HepG2 (cell line): ENCODE results near the gene TNK1. TPM values are rescaled to one million over a fixed set of nuclear protein-coding genes. Genes with fewer than 3 reads are reported as not detected.

Experiments used
- ATAC-seq: fragments of 200-7000 bp; cut with Tn5 transposase; 3 replicates; pipeline ENCODE4 v1.9.1; 2020; ENCODE audit warnings: mild to moderate bottlenecking, moderate library complexity
- BruUV-seq: library from RNA; stranded (reverse); fragments of 400-500 nt; replicated peaks from 2 replicates; lab custom pipeline; 2021; lab: Mats Ljungman, UMichigan
- CTCF ChIA-PET: fragments of 300-600 bp; formaldehyde crosslinking; extraction: SDS; loops from one replicate; lab custom pipeline; 2021; ENCODE audit warnings: low total read pairs, inconsistent platforms, low intra/inter-chr PET ratio; lab: Yijun Ruan, JAX
- POLR2A ChIA-PET: fragments of 350-600 bp; sonication (Branson Sonifier 250); formaldehyde crosslinking; loops from one replicate; lab custom pipeline; 2020; ENCODE audit warnings: antibody characterized with exemption, inconsistent platforms; lab: Yijun Ruan, JAX
- DNase-seq: peaks from one replicate; pipeline ENCODE4 v3.0.0-alpha.2; 2015; ENCODE audit warnings: low spot score
- FAIRE-seq: peaks from 3 replicates; lab custom pipeline; 2011; peaks lifted over from hg19 to GRCh38; lab: Jason Lieb, UNC
- H2AFZ ChIP-seq: one replicate; pipeline ENCODE4 v1.6.1; 2011; ENCODE audit warnings: low read length, inconsistent platforms
- H3K27ac ChIP-seq: fragments of 300-600 bp; 3 replicates; pipeline ENCODE4 v1.8.0; 2011; ENCODE audit warnings: mixed run types, mild to moderate bottlenecking, mixed read lengths, low read length, inconsistent platforms; ENCODE audit not compliant: insufficient read depth; ENCODE audit errors: extremely low read length
- H3K27me3 ChIP-seq, 2 experiments: fragments of 200-600 bp in 1 of 2; 2 replicates in 1 of 2; 3 replicates in 1 of 2; pipeline versions ENCODE4 v1.6.0 to v1.8.0; 2011; ENCODE audit warnings: low read length in 2 of 2, mild to moderate bottlenecking in 2 of 2, moderate library complexity in 2 of 2, inconsistent platforms in 1 of 2; ENCODE audit not compliant: insufficient read depth in 2 of 2, control insufficient read depth in 1 of 2
- H3K36me3 ChIP-seq, 2 experiments: fragments of 200-600 bp in 1 of 2; replicated peaks in 1 of 2; 2 replicates in 1 of 2; 3 replicates in 1 of 2; pipeline versions ENCODE4 v1.5.1 to v1.8.0; 2011; ENCODE audit warnings: low read length in 2 of 2, inconsistent platforms in 1 of 2; ENCODE audit not compliant: insufficient read depth in 2 of 2, control insufficient read depth in 1 of 2
- H3K4me1 ChIP-seq: 2 replicates; pipeline ENCODE4 v1.5.1; 2012; ENCODE audit warnings: low read length, inconsistent platforms; ENCODE audit not compliant: insufficient read depth
- H3K4me2 ChIP-seq: 2 replicates; pipeline ENCODE4 v1.6.0; 2011; ENCODE audit warnings: low read depth, low read length, inconsistent platforms
- H3K4me3 ChIP-seq, 3 experiments: fragments of 200-600 bp in 1 of 3; sonication (generic), shearing (Covaris generic) in 1 of 3; replicated peaks in 1 of 3; 2 replicates each; pipeline ENCODE4 v1.5.1; 2011 to 2016; ENCODE audit warnings: low read length in 3 of 3, inconsistent platforms in 2 of 3, low read depth in 2 of 3, mild to moderate bottlenecking in 2 of 3, control low read depth in 1 of 3, mixed read lengths in 1 of 3; ENCODE audit not compliant: insufficient read depth in 1 of 3
- H3K79me2 ChIP-seq: one replicate; pipeline ENCODE4 v1.6.1; 2011; ENCODE audit warnings: low read length, inconsistent platforms; ENCODE audit not compliant: insufficient read depth
- H3K9ac ChIP-seq: 2 replicates; pipeline ENCODE4 v1.6.0; 2011; ENCODE audit warnings: mild to moderate bottlenecking, low read depth, low read length, inconsistent platforms; ENCODE audit not compliant: insufficient read depth
- H3K9me3 ChIP-seq: 2 replicates; pipeline ENCODE4 v1.5.1; 2012; ENCODE audit warnings: mild to moderate bottlenecking, low read length
- H4K20me1 ChIP-seq: 2 replicates; pipeline ENCODE4 v1.6.0; 2011; ENCODE audit warnings: inconsistent platforms, mild to moderate bottlenecking, low read length, moderate library complexity; ENCODE audit not compliant: insufficient read depth
- MAZ ChIP-seq, 2 experiments: sonication (generic) in 1 of 2; formaldehyde crosslinking in 1 of 2; IDR thresholded peaks; 2 replicates each; pipeline versions ENCODE4 v1.5.0 to v1.6.1; 2012 to 2020; ENCODE audit warnings: low read depth in 2 of 2, mild to moderate bottlenecking in 2 of 2, borderline replicate concordance in 1 of 2, improper control_type of control experiment in 1 of 2, low read length in 1 of 2, missing genetic modification reagents in 1 of 2, moderate library complexity in 1 of 2
- MYNN ChIP-seq: sonication (generic); formaldehyde crosslinking; IDR thresholded peaks from 2 replicates; pipeline ENCODE4 v1.4.0; 2020; ENCODE audit warnings: mild to moderate bottlenecking, low read depth, missing genetic modification reagents
- NR2F2 ChIP-seq: IDR thresholded peaks from 2 replicates; pipeline ENCODE4 v1.6.1; 2012; ENCODE audit warnings: low read depth, inconsistent platforms, borderline replicate concordance
- PHF5A ChIP-seq: IDR thresholded peaks from one replicate; pipeline ENCODE4 v1.6.1; 2018; ENCODE audit warnings: low read depth, missing genetic modification reagents; ENCODE audit not compliant: unreplicated experiment
- ZNF83 ChIP-seq: sonication (generic); formaldehyde crosslinking; IDR thresholded peaks from 2 replicates; pipeline ENCODE4 v1.4.0; 2020; ENCODE audit warnings: missing genetic modification reagents, mild to moderate bottlenecking, borderline replicate concordance
- WGBS: methylation state at CpG from one replicate; pipeline ENCODE4 v1.1.6; 2017; ENCODE audit warnings: low lambda C conversion rate; 5-methylcytosine and 5-hydroxymethylcytosine counted together
- in situ Hi-C: cut with HindIII; loops from 2 replicates; pipeline ENCODE4 v1.10.0; 2017; ENCODE audit warnings: low pct_unique_long_range_greater_than_20kb; ENCODE audit not compliant: extremely low pct_ligation_motif_present
- intact Hi-C: fragments of 100-400 bp; cut with micrococcal nuclease; formaldehyde crosslinking; loops from one replicate; pipeline ENCODE4 v1.10.0; 2022; ENCODE audit not compliant: unreplicated experiment
- polyA plus RNA-seq, 8 experiments: library from polyadenylated mRNA; depleted of rRNA in 3 of 8; stranded (reverse) in 7 of 8; unstranded in 1 of 8; fragments of >200 nt; fragmentation: Illumina TruSeq in 4 of 8; extraction: Trizol in 4 of 8; gene quantifications; 2 replicates each; pipeline versions ENCODE4 v1.2.1 to v1.2.3, GENCODE V29; 2011 to 2016; ENCODE audit warnings: low read depth in 4 of 8, missing spikeins in 1 of 8, mixed read lengths in 1 of 8; ENCODE audit not compliant: insufficient read depth in 1 of 8
- total RNA-seq, 5 experiments: library from RNA; depleted of rRNA; stranded (reverse); fragments of >200 nt; fragmentation: Illumina TruSeq; extraction: Trizol; gene quantifications; 2 replicates each; pipeline ENCODE4 v1.2.3, GENCODE V29; 2016; ENCODE audit warnings: low read depth in 1 of 5
- TF ChIP-seq, protein P1 (sequence below): sonication (generic); formaldehyde crosslinking; IDR thresholded peaks from 2 replicates; pipeline ENCODE4 v1.4.0; 2020; ENCODE audit warnings: low read depth, mild to moderate bottlenecking, missing genetic modification reagents
- TF ChIP-seq, protein P2 (sequence below): sonication (generic); formaldehyde crosslinking; IDR thresholded peaks from 2 replicates; pipeline ENCODE4 v1.5.0; 2020; ENCODE audit warnings: missing genetic modification reagents
- TF ChIP-seq, protein P3 (sequence below): IDR thresholded peaks from 2 replicates; pipeline ENCODE4 v1.6.1; 2012; ENCODE audit warnings: inconsistent platforms
- TF ChIP-seq, protein P4 (sequence below): sonication (generic); formaldehyde crosslinking; IDR thresholded peaks from 2 replicates; pipeline ENCODE4 v1.4.0; 2020; ENCODE audit warnings: missing genetic modification reagents, low read depth, mild to moderate bottlenecking, borderline replicate concordance
- TF ChIP-seq, protein P5 (sequence below): sonication (generic); formaldehyde crosslinking; IDR thresholded peaks from 2 replicates; pipeline ENCODE4 v1.5.1; 2020; ENCODE audit warnings: mild to moderate bottlenecking, missing genetic modification reagents, borderline replicate concordance

Gene TNK1
- total and polyA plus RNA-seq, 2 of the 13 experiments (the other 11 are each of a cell fraction or from before 2014, with no cell fraction given), result 2.0 to 3.5 TPM

DNA sequence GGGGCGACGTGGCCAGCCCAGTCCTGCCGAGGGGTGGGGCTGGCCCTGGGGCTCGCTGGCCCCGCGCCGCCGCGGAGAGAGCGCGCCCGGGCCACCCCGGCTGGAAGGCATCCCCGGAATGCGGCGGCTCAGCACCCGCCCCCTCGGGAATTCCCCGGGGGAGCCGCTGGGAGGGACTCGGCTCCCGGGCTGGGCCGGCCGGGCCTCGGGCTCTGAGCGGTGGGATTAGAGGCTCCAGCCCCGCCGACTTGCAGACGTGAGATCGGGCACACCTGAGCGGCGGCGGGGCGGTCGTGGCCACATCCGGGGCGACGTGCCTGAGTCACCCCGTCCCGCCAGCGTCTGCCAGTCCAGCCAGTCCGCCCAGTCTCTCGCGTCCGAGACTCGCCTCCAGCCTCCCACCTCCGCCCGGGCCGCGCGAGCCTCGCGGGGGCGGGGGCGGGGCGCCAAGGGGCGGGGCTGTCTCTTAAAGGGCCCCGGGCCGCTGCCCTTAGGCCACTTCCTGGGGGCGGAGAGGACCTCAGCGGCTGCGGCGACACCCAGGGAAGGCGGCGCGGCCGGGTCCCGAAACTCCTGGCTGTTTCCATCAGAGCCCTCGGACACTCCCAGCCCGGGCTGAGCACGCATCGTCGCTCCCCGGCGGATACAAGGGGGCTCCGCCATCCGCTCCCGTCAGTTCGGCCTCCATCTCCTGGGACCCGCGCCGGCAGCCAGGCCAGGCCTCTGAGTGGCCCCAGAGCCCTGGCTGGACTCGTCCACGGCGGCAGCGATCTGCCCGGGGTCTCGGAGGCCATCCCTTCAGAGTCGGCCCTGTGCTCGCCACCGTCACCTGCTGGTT, 29.0 kb upstream of the TNK1 start, which contains the start of gene KCTD11 (continued):
- TF ChIP-seq, protein P1, sequence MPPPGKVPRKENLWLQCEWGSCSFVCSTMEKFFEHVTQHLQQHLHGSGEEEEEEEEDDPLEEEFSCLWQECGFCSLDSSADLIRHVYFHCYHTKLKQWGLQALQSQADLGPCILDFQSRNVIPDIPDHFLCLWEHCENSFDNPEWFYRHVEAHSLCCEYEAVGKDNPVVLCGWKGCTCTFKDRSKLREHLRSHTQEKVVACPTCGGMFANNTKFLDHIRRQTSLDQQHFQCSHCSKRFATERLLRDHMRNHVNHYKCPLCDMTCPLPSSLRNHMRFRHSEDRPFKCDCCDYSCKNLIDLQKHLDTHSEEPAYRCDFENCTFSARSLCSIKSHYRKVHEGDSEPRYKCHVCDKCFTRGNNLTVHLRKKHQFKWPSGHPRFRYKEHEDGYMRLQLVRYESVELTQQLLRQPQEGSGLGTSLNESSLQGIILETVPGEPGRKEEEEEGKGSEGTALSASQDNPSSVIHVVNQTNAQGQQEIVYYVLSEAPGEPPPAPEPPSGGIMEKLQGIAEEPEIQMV (CRISPR knock-in tag), result 0 out of 2 replicates have a peak, but pooled peaks have one; percentile 40
- TF ChIP-seq PHF5A (peak; percentile 65), MYNN (CRISPR knock-in tag) (peak; percentile 26; the same call in 1 of the 2 replicates), ZNF83 (CRISPR knock-in tag) (no peak)
- TF ChIP-seq, protein P2, sequence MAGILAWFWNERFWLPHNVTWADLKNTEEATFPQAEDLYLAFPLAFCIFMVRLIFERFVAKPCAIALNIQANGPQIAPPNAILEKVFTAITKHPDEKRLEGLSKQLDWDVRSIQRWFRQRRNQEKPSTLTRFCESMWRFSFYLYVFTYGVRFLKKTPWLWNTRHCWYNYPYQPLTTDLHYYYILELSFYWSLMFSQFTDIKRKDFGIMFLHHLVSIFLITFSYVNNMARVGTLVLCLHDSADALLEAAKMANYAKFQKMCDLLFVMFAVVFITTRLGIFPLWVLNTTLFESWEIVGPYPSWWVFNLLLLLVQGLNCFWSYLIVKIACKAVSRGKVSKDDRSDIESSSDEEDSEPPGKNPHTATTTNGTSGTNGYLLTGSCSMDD (CRISPR knock-in tag), result no peak

DNA sequence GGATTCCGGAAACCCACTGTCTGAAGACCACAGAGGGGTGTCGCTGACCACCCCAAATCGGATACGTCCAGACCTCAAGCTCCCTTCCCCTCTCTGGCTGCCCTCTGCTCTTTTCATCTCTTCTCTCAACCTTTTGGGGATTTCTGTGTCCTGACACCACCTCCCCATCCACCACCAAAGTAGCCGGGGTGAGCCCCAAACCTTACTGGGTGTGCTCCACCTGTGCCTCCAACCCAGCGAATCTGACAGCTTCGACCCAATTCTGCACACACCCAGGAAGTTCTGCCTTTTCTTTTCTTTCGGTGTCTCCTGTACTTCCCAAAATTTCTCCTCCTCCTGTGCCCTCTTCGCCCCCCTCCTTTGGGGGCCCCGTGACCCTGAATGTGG, 28.4 kb upstream of the TNK1 start:
- Histone ChIP-seq H3K4me3 (peak overlapping the region; percentile 64 to 88 (median 87)), H3K4me1 (peaks cover 51% of the 10 kb centered on the region), H4K20me1 (peaks cover 13% of the 10 kb centered on the region; the same call in 1 of the 2 replicates), H3K27me3 (peaks cover 0 to 5% of the 10 kb centered on the region in 2 experiments; a peak in 2 of 5 replicates), H2AFZ (no peak overlapping the region), H3K9ac (peak overlapping the region; percentile 95), H3K27ac (peak overlapping the region; percentile 95), H3K9me3 (no peaks in the 10 kb centered on the region), H3K79me2 (no peaks in the 10 kb centered on the region), H3K36me3 (no peaks in the 10 kb centered on the region), H3K4me2 (peak overlapping the region; percentile 90)
- in situ Hi-C loops (no loop called here), intact Hi-C loops (loop anchor here (5.0 to 10.0 kb wide), 2 partner anchors 212 to 305 kb away; partner anchors contain the start of gene SENP3)
- DNase-seq (no peak), ATAC-seq (no peak), FAIRE-seq (no peak)
- POLR2A ChIA-PET, result interaction anchor here (1.6 to 7.0 kb wide), 2 partner anchors 23 to 51 kb away, joined by 4 to 44 read pairs; partner anchors contain the start of genes NEURL4 and TMEM256
- CTCF ChIA-PET, result no interaction called here
- WGBS, result 19% methylated on average over 10 of the region's 10 CpGs
- TSS peak; percentile 56 for BruUV-seq
- TF ChIP-seq NR2F2 (no peak), MAZ (IDR thresholded peaks at IDR 0.05; ENCODE audit: borderline replicate concordance, low read depth, low read length) (no peak), MAZ (CRISPR knock-in tag; IDR thresholded peaks at IDR 0.05; ENCODE audit: low read depth) (no peak)
- TF ChIP-seq, protein P3, sequence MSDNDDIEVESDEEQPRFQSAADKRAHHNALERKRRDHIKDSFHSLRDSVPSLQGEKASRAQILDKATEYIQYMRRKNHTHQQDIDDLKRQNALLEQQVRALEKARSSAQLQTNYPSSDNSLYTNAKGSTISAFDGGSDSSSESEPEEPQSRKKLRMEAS, result no peak
- TF ChIP-seq, protein P4, sequence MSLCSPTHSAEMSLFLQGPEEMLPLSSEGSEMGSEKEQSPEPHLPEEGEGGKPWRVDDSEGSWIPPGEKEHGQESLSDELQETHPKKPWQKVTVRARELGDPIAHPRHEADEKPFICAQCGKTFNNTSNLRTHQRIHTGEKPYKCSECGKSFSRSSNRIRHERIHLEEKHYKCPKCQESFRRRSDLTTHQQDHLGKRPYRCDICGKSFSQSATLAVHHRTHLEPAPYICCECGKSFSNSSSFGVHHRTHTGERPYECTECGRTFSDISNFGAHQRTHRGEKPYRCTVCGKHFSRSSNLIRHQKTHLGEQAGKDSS (CRISPR knock-in tag), result no peak
- TF ChIP-seq, protein P5, sequence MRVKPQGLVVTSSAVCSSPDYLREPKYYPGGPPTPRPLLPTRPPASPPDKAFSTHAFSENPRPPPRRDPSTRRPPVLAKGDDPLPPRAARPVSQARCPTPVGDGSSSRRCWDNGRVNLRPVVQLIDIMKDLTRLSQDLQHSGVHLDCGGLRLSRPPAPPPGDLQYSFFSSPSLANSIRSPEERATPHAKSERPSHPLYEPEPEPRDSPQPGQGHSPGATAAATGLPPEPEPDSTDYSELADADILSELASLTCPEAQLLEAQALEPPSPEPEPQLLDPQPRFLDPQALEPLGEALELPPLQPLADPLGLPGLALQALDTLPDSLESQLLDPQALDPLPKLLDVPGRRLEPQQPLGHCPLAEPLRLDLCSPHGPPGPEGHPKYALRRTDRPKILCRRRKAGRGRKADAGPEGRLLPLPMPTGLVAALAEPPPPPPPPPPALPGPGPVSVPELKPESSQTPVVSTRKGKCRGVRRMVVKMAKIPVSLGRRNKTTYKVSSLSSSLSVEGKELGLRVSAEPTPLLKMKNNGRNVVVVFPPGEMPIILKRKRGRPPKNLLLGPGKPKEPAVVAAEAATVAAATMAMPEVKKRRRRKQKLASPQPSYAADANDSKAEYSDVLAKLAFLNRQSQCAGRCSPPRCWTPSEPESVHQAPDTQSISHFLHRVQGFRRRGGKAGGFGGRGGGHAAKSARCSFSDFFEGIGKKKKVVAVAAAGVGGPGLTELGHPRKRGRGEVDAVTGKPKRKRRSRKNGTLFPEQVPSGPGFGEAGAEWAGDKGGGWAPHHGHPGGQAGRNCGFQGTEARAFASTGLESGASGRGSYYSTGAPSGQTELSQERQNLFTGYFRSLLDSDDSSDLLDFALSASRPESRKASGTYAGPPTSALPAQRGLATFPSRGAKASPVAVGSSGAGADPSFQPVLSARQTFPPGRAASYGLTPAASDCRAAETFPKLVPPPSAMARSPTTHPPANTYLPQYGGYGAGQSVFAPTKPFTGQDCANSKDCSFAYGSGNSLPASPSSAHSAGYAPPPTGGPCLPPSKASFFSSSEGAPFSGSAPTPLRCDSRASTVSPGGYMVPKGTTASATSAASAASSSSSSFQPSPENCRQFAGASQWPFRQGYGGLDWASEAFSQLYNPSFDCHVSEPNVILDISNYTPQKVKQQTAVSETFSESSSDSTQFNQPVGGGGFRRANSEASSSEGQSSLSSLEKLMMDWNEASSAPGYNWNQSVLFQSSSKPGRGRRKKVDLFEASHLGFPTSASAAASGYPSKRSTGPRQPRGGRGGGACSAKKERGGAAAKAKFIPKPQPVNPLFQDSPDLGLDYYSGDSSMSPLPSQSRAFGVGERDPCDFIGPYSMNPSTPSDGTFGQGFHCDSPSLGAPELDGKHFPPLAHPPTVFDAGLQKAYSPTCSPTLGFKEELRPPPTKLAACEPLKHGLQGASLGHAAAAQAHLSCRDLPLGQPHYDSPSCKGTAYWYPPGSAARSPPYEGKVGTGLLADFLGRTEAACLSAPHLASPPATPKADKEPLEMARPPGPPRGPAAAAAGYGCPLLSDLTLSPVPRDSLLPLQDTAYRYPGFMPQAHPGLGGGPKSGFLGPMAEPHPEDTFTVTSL (CRISPR knock-in tag), result no peak
